ACHN (cell line): Measurements from ENCODE around the gene ILDR2.
"Not testable (repeated sequence)": the region's sequence is repeated elsewhere in the genome, so short reads cannot be mapped to it uniquely, and the experiment has no call there.

ENCODE experiments used
- DNase-seq: peaks from one replicate; pipeline ENCODE4 v3.0.0-alpha.2; 2015
- in situ Hi-C: cut with HindIII; loops from 2 replicates; pipeline ENCODE4 v1.10.0; 2017; ENCODE audit warnings: low sequenced_read_pairs, low pct_ligation_motif_present, low pct_unique_long_range_greater_than_20kb

The ILDR2 gene

GRCh38 chr1:166907051-166907450 lies 68.3 kb downstream of the ILDR2 start:
- DNase-seq: no peak
- in situ Hi-C loops: loop anchor here (25.0 kb wide), 1 partner anchor 155 kb away; no protein-coding TSS in a partner anchor

DNA sequence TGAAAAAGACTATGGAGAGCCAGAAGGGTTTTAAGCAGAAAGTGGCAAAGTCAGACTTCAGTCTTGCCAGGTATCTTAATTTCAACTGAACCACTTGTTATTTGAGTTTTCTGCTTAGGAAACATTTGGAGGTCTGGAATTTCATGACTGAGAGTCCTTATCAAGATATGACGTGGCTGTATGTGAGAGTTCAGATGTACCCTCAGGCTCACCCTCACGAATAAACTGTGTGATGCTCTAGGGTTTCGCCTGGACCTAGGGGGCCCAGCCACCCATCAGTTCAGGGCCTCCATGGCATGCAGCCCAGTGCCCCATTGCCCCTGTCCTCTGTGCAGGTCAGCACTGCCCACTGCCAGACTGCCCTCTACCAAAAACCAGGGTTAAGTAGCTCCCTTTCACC lies 68.7 kb downstream of the ILDR2 start:
- in situ Hi-C loops: loop anchor here (25.0 kb wide), 1 partner anchor 156 kb away; no protein-coding TSS in a partner anchor
- DNase-seq: no peak

GRCh38 chr1:166905900-166906299 lies 69.4 kb downstream of the ILDR2 start:
- in situ Hi-C loops: loop anchor here (25.0 kb wide), 1 partner anchor 156 kb away; no protein-coding TSS in a partner anchor
- peak; percentile 40 for DNase-seq

GRCh38 chr1:166905136-166905535 lies 70.2 kb downstream of the ILDR2 start:
- in situ Hi-C loops: loop anchor here (25.0 kb wide), 1 partner anchor 157 kb away; no protein-coding TSS in a partner anchor
- DNase-seq: no peak

GRCh38 chr1:166903232-166903631 lies 72.1 kb downstream of the ILDR2 start:
- in situ Hi-C loops: loop anchor here (25.0 kb wide), 1 partner anchor 159 kb away; no protein-coding TSS in a partner anchor
- no peak for DNase-seq

GRCh38 chr1:166902279-166902678 lies 73.1 kb downstream of the ILDR2 start:
- in situ Hi-C loops: loop anchor here (25.0 kb wide), 1 partner anchor 160 kb away; no protein-coding TSS in a partner anchor
- DNase-seq: peak; percentile 37

DNA sequence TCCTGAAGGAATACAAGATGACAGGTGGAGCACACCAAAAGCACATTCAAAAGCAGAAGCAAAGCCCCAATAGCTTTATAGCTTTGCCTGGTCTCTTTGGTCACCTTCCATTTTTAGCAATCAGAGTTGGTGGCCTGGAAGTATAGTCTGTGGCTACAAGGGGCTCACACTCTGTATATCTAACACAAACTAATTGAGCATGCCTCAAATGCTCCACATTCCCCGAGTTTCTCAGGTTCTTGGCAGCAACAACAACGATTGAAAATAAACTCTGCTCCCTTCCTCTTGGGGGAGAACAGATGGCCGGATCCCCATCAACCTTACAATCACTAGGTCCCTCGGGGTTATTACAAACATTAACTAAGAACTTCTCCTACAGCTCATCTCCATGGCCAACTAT lies 74.4 kb downstream of the ILDR2 start:
- DNase-seq: peak; percentile 29
- in situ Hi-C loops: loop anchor here (25.0 kb wide), 1 partner anchor 161 kb away; no protein-coding TSS in a partner anchor

GRCh38 chr1:166899769-166900168 lies 75.6 kb downstream of the ILDR2 start:
- in situ Hi-C loops: loop anchor here (25.0 kb wide), 1 partner anchor 163 kb away; no protein-coding TSS in a partner anchor
- no peak for DNase-seq

DNA sequence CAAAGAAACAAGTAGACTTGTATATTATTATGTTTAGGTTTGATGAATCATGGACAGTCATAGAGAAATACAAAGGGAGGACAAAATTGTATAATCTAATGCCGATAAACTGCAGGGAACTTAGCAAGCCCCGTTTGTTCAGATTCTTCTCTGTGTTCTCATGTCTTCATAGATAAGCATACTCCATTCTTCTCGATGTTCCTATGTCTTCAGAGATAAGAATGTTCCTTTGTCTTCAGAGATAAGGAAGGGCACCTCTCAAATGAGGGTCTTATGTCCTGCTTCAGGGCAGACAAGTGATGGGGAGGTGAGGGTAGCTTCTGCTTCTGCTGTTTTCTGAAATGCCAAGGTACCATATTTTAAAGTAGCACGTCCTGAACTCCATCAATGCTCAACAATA lies 79.6 kb downstream of the ILDR2 start:
- no peak for DNase-seq
- in situ Hi-C loops: no loop called here

DNA sequence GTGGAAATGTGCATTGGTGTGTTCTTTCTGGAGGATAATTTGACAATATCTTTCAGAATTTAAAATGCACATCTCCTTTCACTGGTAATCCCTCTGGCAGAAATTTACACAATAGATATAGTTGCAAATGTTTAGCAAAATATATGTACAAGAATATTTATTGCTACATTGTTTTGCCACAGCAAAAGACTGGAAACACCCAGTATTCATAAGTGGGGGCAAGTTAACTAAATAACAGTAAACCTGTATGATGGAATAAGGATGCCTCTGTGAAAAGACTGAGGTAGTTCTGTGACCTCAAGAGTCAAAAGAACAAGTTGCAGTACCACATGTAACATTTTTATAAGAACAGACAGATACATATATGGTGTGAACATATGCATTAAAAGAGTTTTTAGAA lies 85.6 kb downstream of the ILDR2 start:
- in situ Hi-C loops: no loop called here
- DNase-seq: no peak

GRCh38 chr1:166888373-166889111 lies 86.8 kb downstream of the ILDR2 start:
- in situ Hi-C loops: no loop called here
- no peak for DNase-seq

GRCh38 chr1:166884971-166885370 lies 90.4 kb downstream of the ILDR2 start:
- no peak for DNase-seq
- in situ Hi-C loops: no loop called here

DNA sequence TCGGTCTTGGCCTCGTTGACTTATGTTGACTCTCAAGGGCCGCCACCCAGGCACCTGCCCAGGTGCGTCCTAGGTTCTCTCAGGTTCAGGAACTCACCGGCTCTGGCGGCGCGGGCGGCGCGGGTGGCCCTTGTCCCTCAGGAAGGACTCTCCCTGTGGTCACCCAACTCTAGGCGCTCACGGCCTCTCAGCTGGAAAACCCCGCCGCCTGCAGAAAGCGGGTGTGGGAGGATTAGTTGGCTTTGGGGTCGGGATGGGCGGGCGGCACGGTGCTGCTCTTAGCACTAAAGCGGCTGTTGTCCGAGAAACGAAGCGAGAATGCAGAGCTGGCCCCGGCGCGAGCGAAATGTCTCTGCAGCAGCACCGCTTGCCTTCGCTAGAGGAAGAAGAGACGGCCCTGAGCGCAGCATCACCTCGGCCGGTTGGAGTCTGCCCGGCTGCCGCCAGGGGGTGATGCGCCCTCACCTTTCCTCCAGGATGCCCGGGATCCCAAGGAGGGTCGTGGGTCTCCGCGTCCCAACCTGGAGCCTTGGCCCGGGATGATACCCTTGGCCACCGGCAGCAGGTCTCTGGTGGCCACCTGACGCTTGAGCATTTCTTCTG lies 91.2 kb downstream of the ILDR2 start:
- in situ Hi-C loops: no loop called here
- peak; percentile 54 for DNase-seq

DNA sequence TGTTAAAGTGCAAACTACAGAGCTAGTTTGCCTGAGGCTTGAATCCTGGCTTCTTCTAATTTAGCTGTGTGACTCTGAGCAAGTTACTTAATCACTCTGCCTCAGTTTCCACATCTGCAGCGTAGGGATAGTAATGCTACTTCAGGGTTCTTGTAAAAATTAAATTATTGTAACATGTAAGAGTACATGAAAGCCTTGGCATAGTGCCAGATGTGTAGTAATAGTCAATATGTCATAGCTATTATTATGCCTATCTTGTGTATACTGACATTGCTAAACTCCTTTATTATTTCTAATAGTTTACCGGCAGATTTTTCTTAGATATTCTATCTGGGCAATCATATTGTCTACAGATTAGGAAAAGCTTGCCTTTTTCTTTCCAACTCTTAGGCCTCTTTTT lies 92.4 kb downstream of the ILDR2 start:
- in situ Hi-C loops: no loop called here
- no peak for DNase-seq

GRCh38 chr1:166878173-166878917 lies 97.0 kb downstream of the ILDR2 start:
- in situ Hi-C loops: not testable (repeated sequence)

DNA sequence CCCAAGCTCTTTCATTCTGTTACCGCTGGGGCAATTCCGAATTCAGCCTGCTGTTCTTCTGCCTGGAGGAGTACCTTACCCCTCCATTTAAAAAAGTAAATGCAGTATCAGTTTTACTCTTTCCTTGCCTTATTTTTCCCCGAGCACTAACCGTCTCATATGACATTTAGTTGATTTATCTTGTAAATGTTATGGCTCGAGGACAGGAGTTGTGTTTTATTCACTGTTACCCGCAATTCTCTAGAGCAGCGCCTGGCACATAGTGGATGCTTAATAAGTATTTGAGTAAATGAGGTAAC lies 98.9 kb downstream of the ILDR2 start:
- in situ Hi-C loops: no loop called here
- DNase-seq: no peak

More at GRCh38 chr1:166878173-166878917, 97.0 kb downstream of the ILDR2 start:
- not testable (repeated sequence) for DNase-seq

GRCh38 chr1:166875734-166876539 lies 99.4 kb downstream of the ILDR2 start, which contains the start of gene TADA1:
TSS of gene TADA1 (minus strand) at chr1:166876264. CDS start at chr1:166876233, 31 bp downstream.
- peak; percentile 99 for DNase-seq
- in situ Hi-C loops: no loop called here

GRCh38 chr1:166875302-166875733 lies 100.0 kb downstream of the ILDR2 start:
- no peak for DNase-seq
- in situ Hi-C loops: no loop called here
